HEK293 (cell line): Measurements from ENCODE around the gene PDRG1.

ENCODE experiments used
- CTCF ChIA-PET: fragments of 350-600 bp; formaldehyde crosslinking; extraction: SDS; loops from one replicate; lab custom pipeline; 2021; ENCODE audit warnings: antibody characterized with exemption; lab: Yijun Ruan, JAX
- POLR2A ChIA-PET: fragments of 300-600 bp; formaldehyde crosslinking; extraction: SDS; loops from one replicate; lab custom pipeline; 2020; ENCODE audit warnings: antibody characterized with exemption, inconsistent platforms; lab: Yijun Ruan, JAX
- H3K27ac ChIP-seq: fragments of 200-500 bp; sonication (Bioruptor generic); 2 replicates; pipeline ENCODE4 v1.5.1; 2014; ENCODE audit warnings: low read depth, low read length, control low read depth, inconsistent platforms; ENCODE audit errors: extremely low read depth
- H3K36me3 ChIP-seq, 2 experiments: fragments of 200-500 bp in 1 of 2; sonication (Bioruptor generic) in 1 of 2; 1 replicate in 1 of 2; 2 replicates in 1 of 2; pipeline ENCODE4 v1.5.1; 2014 to 2017; ENCODE audit warnings: inconsistent platforms in 2 of 2, low read length in 2 of 2; ENCODE audit not compliant: control insufficient read depth in 2 of 2, insufficient read depth in 1 of 2
- H3K4me1 ChIP-seq: fragments of 200-500 bp; sonication (Bioruptor generic); 2 replicates; pipeline ENCODE4 v1.5.1; 2014; ENCODE audit warnings: mild to moderate bottlenecking, low read length, inconsistent platforms; ENCODE audit not compliant: control insufficient read depth, insufficient read depth
- H3K4me3 ChIP-seq: 2 replicates; pipeline ENCODE4 v1.5.1; 2011; ENCODE audit warnings: low read depth, mild to moderate bottlenecking, control low read depth, low read length, moderate library complexity
- H3K9me3 ChIP-seq: fragments of 200-500 bp; sonication (Bioruptor generic); 2 replicates; pipeline ENCODE4 v1.5.1; 2014; ENCODE audit warnings: low read depth, low read length, inconsistent platforms; ENCODE audit not compliant: control insufficient read depth, insufficient read depth
- GFI1B ChIP-seq: fragments of 450-650 bp; formaldehyde crosslinking; IDR thresholded peaks from 2 replicates; pipeline ENCODE4 v1.5.1; 2016; ENCODE audit warnings: missing biosample characterization, missing genetic modification characterization
- OSR2 ChIP-seq: fragments of 450-650 bp; formaldehyde crosslinking; IDR thresholded peaks from 2 replicates; pipeline ENCODE4 v1.5.1; 2016; ENCODE audit warnings: missing biosample characterization, missing genetic modification characterization
- PRDM6 ChIP-seq: fragments of 450-650 bp; formaldehyde crosslinking; IDR thresholded peaks from 2 replicates; pipeline ENCODE4 v1.5.1; 2017; ENCODE audit warnings: missing biosample characterization, missing genetic modification characterization
- ZNF132 ChIP-seq: fragments of 450-650 bp; formaldehyde crosslinking; IDR thresholded peaks from 2 replicates; pipeline ENCODE4 v1.5.1; 2017; ENCODE audit warnings: missing biosample characterization, missing genetic modification characterization, borderline replicate concordance
- ZNF433 ChIP-seq: fragments of 450-650 bp; formaldehyde crosslinking; IDR thresholded peaks from 2 replicates; pipeline ENCODE4 v1.5.1; 2016; ENCODE audit warnings: missing biosample characterization, missing genetic modification characterization, low read depth
- ZNF518A ChIP-seq: fragments of 450-650 bp; formaldehyde crosslinking; conservative IDR thresholded peaks from 2 replicates; pipeline ENCODE4 v1.5.1; 2016; ENCODE audit warnings: low read depth, missing biosample characterization, missing genetic modification characterization
- ZNF785 ChIP-seq: fragments of 450-650 bp; formaldehyde crosslinking; IDR thresholded peaks from 2 replicates; pipeline ENCODE4 v1.5.1; 2016; ENCODE audit warnings: missing biosample characterization, missing genetic modification characterization
- TF ChIP-seq, protein P1 (sequence below): fragments of 450-650 bp; formaldehyde crosslinking; IDR thresholded peaks from 2 replicates; pipeline ENCODE4 v1.5.1; 2017; ENCODE audit warnings: missing biosample characterization, missing genetic modification characterization
- TF ChIP-seq, protein P2 (sequence below): fragments of 450-650 bp; IDR thresholded peaks from 2 replicates; pipeline ENCODE4 v1.5.1; 2018; ENCODE audit warnings: missing biosample characterization, mild to moderate bottlenecking, missing genetic modification characterization

The PDRG1 gene

GRCh38 chr20:31916708-31917107, 35.1 kb downstream of the PDRG1 start:
- ChIA-PET POLR2A (no interaction called here), CTCF (interaction anchor here (0.7 kb wide), 1 partner anchor 35 kb away, joined by 4 read pairs; the partner anchor contains the start of gene PDRG1)
- no peak overlapping the region for H3K27ac ChIP-seq
- no peaks in the 10 kb centered on the region for H3K36me3 ChIP-seq
- no peak for TF ChIP-seq ZNF785 (tag by site-specific recombination)
- TF ChIP-seq, all 188 proteins: peak for 0
- Histone ChIP-seq H3K4me1 (peaks cover 9% of the 10 kb centered on the region), H3K4me3 (no peak overlapping the region), H3K9me3 (no peaks in the 10 kb centered on the region)

DNA sequence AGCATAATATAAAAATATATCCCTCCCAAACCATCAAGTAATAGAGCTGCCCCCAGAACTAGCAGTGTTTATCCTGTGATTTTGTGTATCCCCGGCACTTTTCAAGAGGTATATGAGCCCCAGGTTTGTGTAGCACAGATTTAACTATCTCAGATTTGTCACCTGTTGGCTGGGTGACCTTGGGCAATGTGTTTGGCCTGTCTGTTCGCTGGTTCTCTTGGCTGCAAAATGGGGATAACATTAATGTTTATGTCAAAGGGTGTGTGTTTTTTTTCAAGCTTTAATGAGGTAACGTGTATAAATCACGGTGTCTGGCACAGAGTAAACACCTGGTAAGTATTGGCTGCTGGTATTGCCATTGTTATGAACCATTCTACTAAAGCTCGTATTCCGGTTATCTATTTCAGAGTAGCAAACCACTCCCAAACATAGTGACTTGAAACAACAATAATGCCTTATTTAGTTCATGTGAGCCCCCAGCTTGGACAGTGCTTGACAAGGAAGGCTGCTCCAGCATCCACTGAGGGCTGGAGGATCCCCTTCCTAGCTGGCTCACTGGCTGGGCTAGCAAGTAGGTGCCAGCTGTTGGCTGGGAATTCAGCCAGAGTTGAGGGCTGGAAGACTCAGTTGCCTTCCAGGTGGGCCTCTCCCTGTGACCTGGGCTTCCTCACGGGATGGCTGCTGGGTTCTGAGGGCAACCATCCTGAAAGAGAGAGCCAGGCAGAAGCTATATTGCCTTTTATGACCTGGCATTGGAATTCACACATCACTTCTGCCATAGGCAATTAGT, 36.2 kb downstream of the PDRG1 start:
- H3K4me3 ChIP-seq = no peak overlapping the region
- CTCF ChIA-PET = no interaction called here
- POLR2A ChIA-PET = no interaction called here
- no peaks in the 10 kb centered on the region for H3K9me3 ChIP-seq
- no peak overlapping the region for H3K27ac ChIP-seq
- peaks cover 9% of the 10 kb centered on the region for H3K4me1 ChIP-seq
- TF ChIP-seq ZNF518A (tag by site-specific recombination) = no peak
- TF ChIP-seq, protein P1, sequence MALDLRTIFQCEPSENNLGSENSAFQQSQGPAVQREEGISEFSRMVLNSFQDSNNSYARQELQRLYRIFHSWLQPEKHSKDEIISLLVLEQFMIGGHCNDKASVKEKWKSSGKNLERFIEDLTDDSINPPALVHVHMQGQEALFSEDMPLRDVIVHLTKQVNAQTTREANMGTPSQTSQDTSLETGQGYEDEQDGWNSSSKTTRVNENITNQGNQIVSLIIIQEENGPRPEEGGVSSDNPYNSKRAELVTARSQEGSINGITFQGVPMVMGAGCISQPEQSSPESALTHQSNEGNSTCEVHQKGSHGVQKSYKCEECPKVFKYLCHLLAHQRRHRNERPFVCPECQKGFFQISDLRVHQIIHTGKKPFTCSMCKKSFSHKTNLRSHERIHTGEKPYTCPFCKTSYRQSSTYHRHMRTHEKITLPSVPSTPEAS (tag by site-specific recombination) = no peak
- no peak for TF ChIP-seq ZNF433 (tag by site-specific recombination)
- TF ChIP-seq, protein P2, sequence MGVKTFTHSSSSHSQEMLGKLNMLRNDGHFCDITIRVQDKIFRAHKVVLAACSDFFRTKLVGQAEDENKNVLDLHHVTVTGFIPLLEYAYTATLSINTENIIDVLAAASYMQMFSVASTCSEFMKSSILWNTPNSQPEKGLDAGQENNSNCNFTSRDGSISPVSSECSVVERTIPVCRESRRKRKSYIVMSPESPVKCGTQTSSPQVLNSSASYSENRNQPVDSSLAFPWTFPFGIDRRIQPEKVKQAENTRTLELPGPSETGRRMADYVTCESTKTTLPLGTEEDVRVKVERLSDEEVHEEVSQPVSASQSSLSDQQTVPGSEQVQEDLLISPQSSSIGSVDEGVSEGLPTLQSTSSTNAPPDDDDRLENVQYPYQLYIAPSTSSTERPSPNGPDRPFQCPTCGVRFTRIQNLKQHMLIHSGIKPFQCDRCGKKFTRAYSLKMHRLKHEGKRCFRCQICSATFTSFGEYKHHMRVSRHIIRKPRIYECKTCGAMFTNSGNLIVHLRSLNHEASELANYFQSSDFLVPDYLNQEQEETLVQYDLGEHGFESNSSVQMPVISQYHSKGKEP = no peak
- TF ChIP-seq ZNF132 (tag by site-specific recombination) = no peak
- TF ChIP-seq GFI1B (tag by site-specific recombination) = no peak
- no peak for TF ChIP-seq PRDM6 (tag by site-specific recombination)
- H3K36me3 ChIP-seq = no peaks in the 10 kb centered on the region

DNA sequence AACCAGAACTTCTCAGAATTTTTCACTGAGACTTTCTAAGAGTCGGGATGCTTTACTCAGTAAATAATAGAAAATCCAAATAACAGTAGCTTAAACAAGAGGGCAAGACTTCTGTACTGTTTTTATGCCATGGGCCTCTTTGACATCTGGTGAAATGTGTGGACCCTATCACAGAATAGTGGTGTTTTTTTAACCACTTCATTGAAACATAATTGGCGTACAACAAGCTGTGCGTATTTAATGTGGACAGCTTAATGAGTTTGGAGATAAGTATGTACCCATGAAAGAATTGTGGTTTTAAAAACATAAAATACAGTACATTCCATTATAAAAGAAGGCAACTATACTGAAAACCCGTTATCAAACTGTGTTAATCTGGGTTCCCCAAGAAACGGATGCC, 37.7 kb downstream of the PDRG1 start:
- TF ChIP-seq PRDM6 (tag by site-specific recombination) = peak; percentile 66
- no peak for TF ChIP-seq OSR2 (tag by site-specific recombination)

More for the DNA sequence above, 37.7 kb downstream of the PDRG1 start:
- Histone ChIP-seq H3K4me3 (no peak overlapping the region), H3K27ac (no peak overlapping the region), H3K36me3 (no peaks in the 10 kb centered on the region), H3K4me1 (peaks cover 9% of the 10 kb centered on the region), H3K9me3 (no peaks in the 10 kb centered on the region)
- CTCF ChIA-PET = interaction anchor here (0.7 kb wide), 1 partner anchor 672 kb away, joined by 3 read pairs; no protein-coding TSS in a partner anchor
- POLR2A ChIA-PET = no interaction called here
